GM10266 (cell line): ENCODE results near the gene CD177.
"Not testable (repeated sequence)": the region's sequence is repeated elsewhere in the genome, so short reads cannot be mapped to it uniquely, and the experiment has no call there.

Experiments used
- DNase-seq: peaks from one replicate; pipeline ENCODE4 v3.0.0; 2012; ENCODE audit errors: extremely low spot score
- TF ChIP-seq, protein P1 (sequence below): IDR thresholded peaks from 2 replicates; pipeline ENCODE4 v1.5.1; 2012; ENCODE audit warnings: mild to moderate bottlenecking, low read depth; ENCODE audit not compliant: control insufficient read depth, insufficient read depth; ENCODE audit errors: missing control alignments

CD177 gene

DNA sequence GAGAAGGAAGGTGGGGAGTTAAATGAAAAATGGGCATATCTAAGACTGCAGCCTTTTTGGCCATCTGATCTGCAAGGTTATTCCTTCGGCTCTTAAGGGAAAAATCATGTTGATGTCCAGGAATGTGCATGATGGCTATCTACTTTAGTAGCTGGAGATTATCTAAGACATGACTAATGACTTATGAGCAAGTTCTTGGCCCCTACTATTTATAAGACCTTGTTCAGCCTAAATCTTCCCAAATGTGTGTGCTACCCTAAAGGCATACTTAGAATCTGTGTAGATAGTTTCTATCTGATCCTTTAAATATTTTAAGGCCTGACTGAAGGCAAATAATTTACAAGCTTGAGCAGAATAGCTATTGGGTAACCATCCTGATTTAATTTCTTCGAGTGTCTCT, 41.8 kb upstream of the CD177 start:
- no peak for DNase-seq
- TF ChIP-seq, protein P1, sequence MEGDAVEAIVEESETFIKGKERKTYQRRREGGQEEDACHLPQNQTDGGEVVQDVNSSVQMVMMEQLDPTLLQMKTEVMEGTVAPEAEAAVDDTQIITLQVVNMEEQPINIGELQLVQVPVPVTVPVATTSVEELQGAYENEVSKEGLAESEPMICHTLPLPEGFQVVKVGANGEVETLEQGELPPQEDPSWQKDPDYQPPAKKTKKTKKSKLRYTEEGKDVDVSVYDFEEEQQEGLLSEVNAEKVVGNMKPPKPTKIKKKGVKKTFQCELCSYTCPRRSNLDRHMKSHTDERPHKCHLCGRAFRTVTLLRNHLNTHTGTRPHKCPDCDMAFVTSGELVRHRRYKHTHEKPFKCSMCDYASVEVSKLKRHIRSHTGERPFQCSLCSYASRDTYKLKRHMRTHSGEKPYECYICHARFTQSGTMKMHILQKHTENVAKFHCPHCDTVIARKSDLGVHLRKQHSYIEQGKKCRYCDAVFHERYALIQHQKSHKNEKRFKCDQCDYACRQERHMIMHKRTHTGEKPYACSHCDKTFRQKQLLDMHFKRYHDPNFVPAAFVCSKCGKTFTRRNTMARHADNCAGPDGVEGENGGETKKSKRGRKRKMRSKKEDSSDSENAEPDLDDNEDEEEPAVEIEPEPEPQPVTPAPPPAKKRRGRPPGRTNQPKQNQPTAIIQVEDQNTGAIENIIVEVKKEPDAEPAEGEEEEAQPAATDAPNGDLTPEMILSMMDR, result no peak

DNA sequence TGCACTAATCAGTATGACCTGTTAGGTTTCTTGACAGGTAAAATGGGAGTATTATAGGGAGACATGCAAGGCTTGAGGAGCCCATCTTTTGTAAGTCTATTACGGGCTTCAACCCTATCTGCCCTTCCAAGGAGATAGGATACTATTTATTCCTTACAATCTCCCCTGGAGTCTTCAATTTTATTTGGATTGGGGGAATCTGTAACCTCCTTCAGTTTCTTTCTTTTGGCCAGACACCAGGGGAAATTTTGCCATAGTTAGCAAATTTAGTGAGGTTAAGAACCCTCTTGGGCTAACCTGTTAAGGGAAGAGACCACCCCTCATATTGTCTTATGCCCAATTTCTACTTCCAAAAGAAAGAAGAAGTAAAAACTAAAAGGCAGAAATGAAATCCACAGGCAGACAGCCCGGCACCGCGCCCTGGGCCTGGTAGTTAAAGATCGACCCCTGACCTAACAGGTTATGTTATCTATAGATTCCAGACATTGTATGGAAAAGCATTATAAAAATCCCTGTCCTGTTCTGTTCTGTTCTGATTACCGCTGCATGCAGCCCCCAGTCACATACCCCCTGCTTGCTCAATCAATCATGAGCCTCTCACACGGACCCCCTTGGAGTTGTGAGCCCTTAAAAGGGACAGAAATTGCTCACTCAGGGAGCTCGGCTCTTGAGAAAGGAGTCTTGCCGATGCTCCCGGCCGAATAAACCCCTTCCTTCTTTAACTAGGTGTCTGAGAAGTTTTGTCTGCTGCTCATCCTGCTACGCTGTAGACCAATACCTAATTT, 39.6 kb upstream of the CD177 start:
- TF ChIP-seq, protein P1, result no peak

DNA sequence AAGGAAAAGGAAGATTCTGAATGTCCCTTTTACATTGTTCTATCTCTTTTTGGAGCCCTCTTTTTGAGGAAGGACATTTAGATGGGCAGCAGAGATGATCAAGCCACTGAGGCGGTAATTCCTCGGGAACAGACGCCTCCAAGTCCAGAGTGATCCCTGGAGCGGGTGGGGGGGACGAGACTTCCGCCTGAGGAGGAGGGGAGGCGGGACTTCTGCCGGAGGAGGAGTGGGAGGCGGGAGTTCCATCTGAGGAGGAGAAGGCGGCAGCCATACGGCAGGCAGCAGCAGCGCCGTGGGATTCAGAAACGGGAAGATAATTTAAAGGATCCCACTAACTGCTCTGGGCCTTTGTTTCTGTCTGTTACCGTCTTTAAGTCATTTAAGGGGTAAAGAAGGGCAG, 37.6 kb upstream of the CD177 start:
- DNase-seq, result no peak
- TF ChIP-seq, protein P1, result no peak

More for the DNA sequence above, 39.6 kb upstream of the CD177 start:
- DNase-seq, result no peak

DNA sequence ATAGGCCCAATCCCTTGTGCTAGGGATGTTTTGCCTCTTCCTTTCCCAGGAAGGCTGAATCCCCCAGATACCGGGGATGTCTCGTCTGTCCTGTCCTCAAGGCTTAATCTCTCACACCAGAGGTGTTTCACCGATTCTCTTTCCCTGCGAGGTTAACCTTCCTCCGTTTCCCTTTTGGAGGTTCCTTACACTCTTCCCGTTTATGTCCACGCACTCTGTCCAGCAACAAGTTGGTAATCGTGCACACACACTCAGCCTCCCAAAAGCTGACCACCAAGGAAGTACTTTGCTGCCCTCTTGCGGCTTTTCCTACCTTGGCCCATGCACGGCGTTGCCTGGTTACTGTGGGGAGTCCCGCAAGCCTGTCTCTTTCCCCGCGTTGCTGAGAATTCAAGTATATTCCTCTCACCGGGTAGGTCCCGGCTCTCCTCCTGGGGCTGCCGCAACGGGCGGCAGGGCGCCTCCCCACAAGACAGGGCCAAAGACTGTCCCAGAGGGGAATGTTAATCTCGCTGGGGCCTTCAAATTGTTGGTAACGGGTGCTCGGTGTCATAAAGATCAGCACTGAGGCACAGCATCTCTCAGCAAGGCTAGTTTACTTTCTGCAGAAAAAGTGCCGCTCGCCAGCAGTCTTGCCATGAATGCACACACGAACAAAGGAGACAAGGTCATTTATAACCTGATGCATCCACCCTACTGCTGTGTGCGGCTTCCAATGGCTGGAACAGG, 36.7 kb upstream of the CD177 start:
- TF ChIP-seq, protein P1, result no peak
- no peak for DNase-seq

DNA sequence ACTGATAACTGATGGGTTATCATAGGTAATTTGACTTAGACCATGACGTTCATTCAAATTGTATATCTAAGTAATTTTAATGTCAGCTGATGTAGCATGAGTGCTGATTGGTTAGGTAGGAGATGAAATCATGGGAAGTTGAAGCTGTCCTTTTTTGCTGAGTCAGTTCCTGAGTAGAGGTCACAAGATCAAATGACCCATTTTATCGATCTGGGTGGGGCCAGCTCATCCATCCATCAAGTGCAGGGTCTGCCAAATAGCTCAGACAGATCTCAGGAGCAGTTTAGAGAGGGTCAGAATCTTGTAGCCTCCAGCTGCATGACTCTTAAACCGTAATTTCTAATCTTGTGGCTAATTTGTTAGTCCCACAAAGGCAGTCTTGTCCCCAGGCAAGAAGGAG, 35.3 kb upstream of the CD177 start:
- TF ChIP-seq, protein P1, result no peak
- no peak for DNase-seq

DNA sequence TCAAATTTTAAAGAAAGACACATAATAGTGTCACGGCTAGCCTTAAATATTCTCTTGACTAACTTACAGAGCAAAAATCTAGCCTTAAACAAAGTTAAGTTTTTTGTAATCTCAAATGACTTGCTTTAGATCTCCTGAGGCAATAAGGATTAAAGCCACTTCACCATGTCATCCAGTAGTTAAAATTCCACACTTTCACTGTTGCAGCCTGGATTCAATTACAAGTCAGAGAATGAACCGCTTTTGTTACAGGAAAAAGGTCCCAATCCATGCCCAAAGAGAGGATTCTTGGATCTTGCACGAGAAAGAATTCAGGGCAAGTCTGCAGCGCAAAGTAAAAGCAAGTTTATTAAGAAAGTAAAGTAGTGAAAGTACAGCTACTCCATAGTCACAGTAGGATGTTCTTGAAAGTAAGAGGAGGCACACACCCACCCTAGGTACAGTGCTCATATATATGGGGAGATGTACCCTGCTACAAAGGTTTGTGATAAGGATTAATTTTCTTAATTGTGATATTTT, 34.6 kb upstream of the CD177 start:
- no peak for DNase-seq
- TF ChIP-seq, protein P1, result no peak

DNA sequence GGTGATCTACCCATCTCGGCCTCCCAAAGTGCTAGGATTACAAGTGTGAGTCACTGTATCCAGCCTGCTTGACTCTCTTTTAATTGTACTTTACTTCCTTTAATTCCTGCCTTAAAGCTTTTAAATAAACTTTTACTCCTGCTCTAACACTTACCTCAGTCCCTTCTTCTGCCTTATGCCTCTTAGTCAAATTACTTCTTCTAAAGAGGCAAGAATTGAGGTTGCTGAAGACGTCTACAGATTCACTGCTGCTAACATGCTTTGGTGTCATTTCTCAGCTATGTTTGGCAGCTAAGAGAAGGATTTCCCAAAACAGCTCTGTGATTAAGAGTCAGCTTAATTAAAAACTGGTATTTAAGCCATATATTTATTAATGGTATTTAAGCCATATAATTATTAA, 32.9 kb upstream of the CD177 start:
- TF ChIP-seq, protein P1, result no peak
- no peak for DNase-seq

DNA sequence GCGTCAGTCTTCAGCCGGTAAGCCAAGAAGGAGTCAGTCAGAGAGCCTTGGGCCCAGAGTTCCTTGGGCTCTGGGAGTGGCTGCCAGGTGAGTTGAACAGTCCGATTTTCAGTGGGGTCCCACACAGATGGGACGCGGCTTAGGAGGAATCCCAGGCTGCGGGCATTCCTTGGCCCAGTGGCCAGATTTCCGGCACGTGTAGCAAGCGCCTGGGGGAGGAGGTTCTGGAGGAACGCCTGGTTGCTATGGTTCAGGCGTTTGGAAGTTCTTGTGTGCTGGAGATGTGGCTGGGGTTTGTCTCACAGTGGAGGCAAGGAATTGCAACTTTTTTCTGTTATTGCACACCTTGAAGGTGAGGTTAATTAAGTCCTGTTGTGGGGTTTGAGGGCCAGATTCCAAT, 26.7 kb upstream of the CD177 start:
- not testable (repeated sequence) for DNase-seq

DNA sequence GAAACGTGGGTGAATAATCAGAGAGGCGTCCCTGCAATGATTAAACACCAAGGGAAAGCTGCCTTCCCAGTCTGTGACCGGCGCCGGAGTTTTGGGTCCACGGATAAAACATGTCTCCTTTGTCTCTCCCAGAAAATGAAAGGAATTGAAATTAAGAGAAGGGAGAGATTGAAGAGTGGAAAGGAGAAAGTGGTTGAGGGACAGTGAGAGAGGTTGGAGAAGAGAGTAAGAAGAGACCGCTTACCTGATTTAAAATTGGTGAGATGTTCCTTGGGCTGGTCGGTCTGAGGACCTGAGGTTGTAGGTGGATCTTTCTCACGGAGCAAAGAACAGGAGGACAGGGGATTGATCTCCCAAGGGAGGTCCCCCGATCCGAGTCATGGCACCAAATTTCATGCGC, 24.9 kb upstream of the CD177 start:
- not testable (repeated sequence) for DNase-seq

DNA sequence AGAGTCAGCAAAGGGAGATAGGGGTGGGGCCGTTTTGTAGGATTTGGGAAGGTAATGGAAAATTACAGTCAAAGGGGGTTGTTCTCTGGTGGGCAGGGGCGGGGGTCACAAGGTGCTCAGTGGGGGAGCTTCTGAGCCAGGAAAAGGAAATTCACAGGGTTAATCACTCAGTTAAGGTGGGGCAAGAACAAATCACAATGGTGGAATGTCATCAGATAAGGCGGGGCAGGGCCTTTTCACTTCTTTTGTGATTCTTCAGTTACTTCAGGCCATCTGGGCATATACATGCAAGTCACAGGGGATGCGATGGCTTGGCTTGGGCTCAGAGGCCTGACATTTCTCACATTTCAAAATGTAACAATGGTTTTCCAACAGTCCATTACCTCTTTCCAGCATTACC, 24.4 kb upstream of the CD177 start:
- DNase-seq, result not testable (repeated sequence)
